Stimulated activated CD4-positive, alpha-beta T cell treated with anti-CD3 and anti-CD28 coated beads, Interleukin-4, amount 100 ng/mL, for 4 hours (primary cell): Measurements from ENCODE around the gene EPHB1.

ENCODE experiments used
- DNase-seq, 2 experiments: peaks; one replicate each; pipeline ENCODE4 v3.0.0-alpha.2; 2020

EPHB1 gene

GRCh38 chr3:134852893-134853351 is 57.9 kb downstream of the EPHB1 start:
- no peak for DNase-seq

GRCh38 chr3:134854254-134854653 is 59.2 kb downstream of the EPHB1 start:
- no peak for DNase-seq

GRCh38 chr3:134857356-134857755 is 62.3 kb downstream of the EPHB1 start:
- DNase-seq = no peak

GRCh38 chr3:134857776-134858362 is 62.8 kb downstream of the EPHB1 start:
- DNase-seq = no peak

GRCh38 chr3:134858441-134859035 is 63.5 kb downstream of the EPHB1 start:
- DNase-seq = no peak

- DNase-seq = no peak
These were observed 64.3 kb downstream of the EPHB1 start for GRCh38 chr3:134859341-134859740.

GRCh38 chr3:134860141-134860540 is 65.1 kb downstream of the EPHB1 start:
- DNase-seq = no peak

GRCh38 chr3:134863915-134864314 is 68.9 kb downstream of the EPHB1 start:
- DNase-seq = no peak

GRCh38 chr3:134864636-134865035 is 69.6 kb downstream of the EPHB1 start:
- DNase-seq = no peak

- DNase-seq = no peak
These were observed 72.2 kb downstream of the EPHB1 start for GRCh38 chr3:134867277-134867676.

GRCh38 chr3:134869153-134869726 is 74.2 kb downstream of the EPHB1 start:
- DNase-seq = no peak

GRCh38 chr3:134871818-134872217 is 76.8 kb downstream of the EPHB1 start:
- no peak for DNase-seq

GRCh38 chr3:134872440-134873388 is 77.7 kb downstream of the EPHB1 start:
- no peak for DNase-seq

- no peak for DNase-seq
These were observed 78.7 kb downstream of the EPHB1 start for GRCh38 chr3:134873789-134874188.

GRCh38 chr3:134874737-134875413 is 79.8 kb downstream of the EPHB1 start:
- no peak for DNase-seq

GRCh38 chr3:134876836-134877235 is 81.8 kb downstream of the EPHB1 start:
- DNase-seq = no peak

- no peak for DNase-seq
These were observed 82.7 kb downstream of the EPHB1 start for GRCh38 chr3:134877788-134878187.

- no peak for DNase-seq
These were observed 84.9 kb downstream of the EPHB1 start for GRCh38 chr3:134879990-134880389.

- no peak for DNase-seq
These were observed 85.4 kb downstream of the EPHB1 start for GRCh38 chr3:134880431-134880830.

- DNase-seq = no peak
These were observed 86.2 kb downstream of the EPHB1 start for GRCh38 chr3:134881305-134881704.

GRCh38 chr3:134883697-134884385 is 88.8 kb downstream of the EPHB1 start:
- no peak for DNase-seq
